HepG2 (cell line): Measurements from ENCODE around the gene NGDN. TPM values are rescaled to one million over a fixed set of nuclear protein-coding genes. Genes with fewer than 3 reads are reported as not detected.

Experiments used
- ATAC-seq: fragments of 200-7000 bp; cut with Tn5 transposase; 3 replicates; pipeline ENCODE4 v1.9.1; 2020; ENCODE audit warnings: mild to moderate bottlenecking, moderate library complexity
- BruUV-seq: library from RNA; stranded (reverse); fragments of 400-500 nt; replicated peaks from 2 replicates; lab custom pipeline; 2021; lab: Mats Ljungman, UMichigan
- CTCF ChIA-PET: fragments of 300-600 bp; formaldehyde crosslinking; extraction: SDS; loops from one replicate; lab custom pipeline; 2021; ENCODE audit warnings: low total read pairs, inconsistent platforms, low intra/inter-chr PET ratio; lab: Yijun Ruan, JAX
- POLR2A ChIA-PET: fragments of 350-600 bp; sonication (Branson Sonifier 250); formaldehyde crosslinking; loops from one replicate; lab custom pipeline; 2020; ENCODE audit warnings: antibody characterized with exemption, inconsistent platforms; lab: Yijun Ruan, JAX
- DNase-seq: peaks from one replicate; pipeline ENCODE4 v3.0.0-alpha.2; 2015; ENCODE audit warnings: low spot score
- FAIRE-seq: peaks from 3 replicates; lab custom pipeline; 2011; peaks lifted over from hg19 to GRCh38; lab: Jason Lieb, UNC
- H2AFZ ChIP-seq: one replicate; pipeline ENCODE4 v1.6.1; 2011; ENCODE audit warnings: low read length, inconsistent platforms
- H3K27ac ChIP-seq: fragments of 300-600 bp; 3 replicates; pipeline ENCODE4 v1.8.0; 2011; ENCODE audit warnings: mixed run types, mild to moderate bottlenecking, mixed read lengths, low read length, inconsistent platforms; ENCODE audit not compliant: insufficient read depth; ENCODE audit errors: extremely low read length
- H3K27me3 ChIP-seq, 2 experiments: fragments of 200-600 bp in 1 of 2; 2 replicates in 1 of 2; 3 replicates in 1 of 2; pipeline versions ENCODE4 v1.6.0 to v1.8.0; 2011; ENCODE audit warnings: low read length in 2 of 2, mild to moderate bottlenecking in 2 of 2, moderate library complexity in 2 of 2, inconsistent platforms in 1 of 2; ENCODE audit not compliant: insufficient read depth in 2 of 2, control insufficient read depth in 1 of 2
- H3K36me3 ChIP-seq, 2 experiments: fragments of 200-600 bp in 1 of 2; replicated peaks in 1 of 2; 2 replicates in 1 of 2; 3 replicates in 1 of 2; pipeline versions ENCODE4 v1.5.1 to v1.8.0; 2011; ENCODE audit warnings: low read length in 2 of 2, inconsistent platforms in 1 of 2; ENCODE audit not compliant: insufficient read depth in 2 of 2, control insufficient read depth in 1 of 2
- H3K4me1 ChIP-seq: 2 replicates; pipeline ENCODE4 v1.5.1; 2012; ENCODE audit warnings: low read length, inconsistent platforms; ENCODE audit not compliant: insufficient read depth
- H3K4me2 ChIP-seq: 2 replicates; pipeline ENCODE4 v1.6.0; 2011; ENCODE audit warnings: low read depth, low read length, inconsistent platforms
- H3K4me3 ChIP-seq, 3 experiments: fragments of 200-600 bp in 1 of 3; sonication (generic), shearing (Covaris generic) in 1 of 3; replicated peaks in 1 of 3; 2 replicates each; pipeline ENCODE4 v1.5.1; 2011 to 2016; ENCODE audit warnings: low read length in 3 of 3, inconsistent platforms in 2 of 3, low read depth in 2 of 3, mild to moderate bottlenecking in 2 of 3, control low read depth in 1 of 3, mixed read lengths in 1 of 3; ENCODE audit not compliant: insufficient read depth in 1 of 3
- H3K79me2 ChIP-seq: one replicate; pipeline ENCODE4 v1.6.1; 2011; ENCODE audit warnings: low read length, inconsistent platforms; ENCODE audit not compliant: insufficient read depth
- H3K9ac ChIP-seq: 2 replicates; pipeline ENCODE4 v1.6.0; 2011; ENCODE audit warnings: mild to moderate bottlenecking, low read depth, low read length, inconsistent platforms; ENCODE audit not compliant: insufficient read depth
- H3K9me3 ChIP-seq: 2 replicates; pipeline ENCODE4 v1.5.1; 2012; ENCODE audit warnings: mild to moderate bottlenecking, low read length
- H4K20me1 ChIP-seq: 2 replicates; pipeline ENCODE4 v1.6.0; 2011; ENCODE audit warnings: inconsistent platforms, mild to moderate bottlenecking, low read length, moderate library complexity; ENCODE audit not compliant: insufficient read depth
- ERF ChIP-seq: IDR thresholded peaks from 2 replicates; pipeline ENCODE4 v1.6.1; 2018; ENCODE audit warnings: missing biosample characterization, missing genetic modification reagents
- HCFC1 ChIP-seq: fragments of 150-350 bp; IDR thresholded peaks from 2 replicates; pipeline ENCODE4 v1.6.1; 2014; ENCODE audit warnings: low read depth, low read length
- KDM1A ChIP-seq: IDR thresholded peaks from 2 replicates; pipeline ENCODE4 v1.6.1; 2016; ENCODE audit warnings: missing compliant biosample characterization
- MED13 ChIP-seq: sonication (generic); formaldehyde crosslinking; IDR thresholded peaks from 2 replicates; pipeline ENCODE4 v1.5.0; 2020; ENCODE audit warnings: missing genetic modification reagents
- MTA3 ChIP-seq: sonication (generic); formaldehyde crosslinking; IDR thresholded peaks from 2 replicates; pipeline ENCODE4 v1.4.0; 2020; ENCODE audit warnings: missing genetic modification reagents
- RFX3 ChIP-seq: IDR thresholded peaks from 2 replicates; pipeline ENCODE4 v1.6.1; 2016; ENCODE audit warnings: missing biosample characterization, missing genetic modification reagents
- SMYD3 ChIP-seq: sonication (generic); formaldehyde crosslinking; IDR thresholded peaks from 2 replicates; pipeline ENCODE4 v1.8.1; 2023; ENCODE audit warnings: mild to moderate bottlenecking, missing genetic modification reagents
- SNAI1 ChIP-seq: sonication (generic); formaldehyde crosslinking; IDR thresholded peaks from 2 replicates; pipeline ENCODE4 v1.5.0; 2020; ENCODE audit warnings: mild to moderate bottlenecking, missing genetic modification reagents, borderline replicate concordance
- STAG1 ChIP-seq: sonication (generic); formaldehyde crosslinking; IDR thresholded peaks from 2 replicates; pipeline ENCODE4 v1.4.0; 2020; ENCODE audit warnings: missing genetic modification reagents
- ZFX ChIP-seq: sonication (generic); formaldehyde crosslinking; IDR thresholded peaks from 2 replicates; pipeline ENCODE4 v1.4.0; 2020; ENCODE audit warnings: mild to moderate bottlenecking, low read depth, missing genetic modification reagents, moderate library complexity
- ZNF496 ChIP-seq: sonication (generic); formaldehyde crosslinking; IDR thresholded peaks from 2 replicates; pipeline ENCODE4 v1.8.1; 2023; ENCODE audit warnings: mild to moderate bottlenecking, moderate library complexity, missing genetic modification reagents; ENCODE audit not compliant: insufficient replicate concordance
- ZNF552 ChIP-seq: sonication (generic); formaldehyde crosslinking; IDR thresholded peaks from 2 replicates; pipeline ENCODE4 v1.9.0; 2022; ENCODE audit warnings: missing genetic modification reagents, mild to moderate bottlenecking, borderline replicate concordance
- ZNF629 ChIP-seq: sonication (generic); formaldehyde crosslinking; conservative IDR thresholded peaks from 2 replicates; pipeline ENCODE4 v1.5.0; 2020; ENCODE audit warnings: missing genetic modification reagents
- ZSCAN22 ChIP-seq: sonication (generic); formaldehyde crosslinking; IDR thresholded peaks from 2 replicates; pipeline ENCODE4 v1.4.0; 2020; ENCODE audit warnings: mild to moderate bottlenecking, missing genetic modification reagents
- WGBS: methylation state at CpG from one replicate; pipeline ENCODE4 v1.1.6; 2017; ENCODE audit warnings: low lambda C conversion rate; 5-methylcytosine and 5-hydroxymethylcytosine counted together
- in situ Hi-C: cut with HindIII; loops from 2 replicates; pipeline ENCODE4 v1.10.0; 2017; ENCODE audit warnings: low pct_unique_long_range_greater_than_20kb; ENCODE audit not compliant: extremely low pct_ligation_motif_present
- intact Hi-C: fragments of 100-400 bp; cut with micrococcal nuclease; formaldehyde crosslinking; loops from one replicate; pipeline ENCODE4 v1.10.0; 2022; ENCODE audit not compliant: unreplicated experiment
- polyA plus RNA-seq, 8 experiments: library from polyadenylated mRNA; depleted of rRNA in 3 of 8; stranded (reverse) in 7 of 8; unstranded in 1 of 8; fragments of >200 nt; fragmentation: Illumina TruSeq in 4 of 8; extraction: Trizol in 4 of 8; gene quantifications; 2 replicates each; pipeline versions ENCODE4 v1.2.1 to v1.2.3, GENCODE V29; 2011 to 2016; ENCODE audit warnings: low read depth in 4 of 8, missing spikeins in 1 of 8, mixed read lengths in 1 of 8; ENCODE audit not compliant: insufficient read depth in 1 of 8
- total RNA-seq, 5 experiments: library from RNA; depleted of rRNA; stranded (reverse); fragments of >200 nt; fragmentation: Illumina TruSeq; extraction: Trizol; gene quantifications; 2 replicates each; pipeline ENCODE4 v1.2.3, GENCODE V29; 2016; ENCODE audit warnings: low read depth in 1 of 5
- TF ChIP-seq, protein P1 (sequence below): sonication (generic); formaldehyde crosslinking; IDR thresholded peaks from 2 replicates; pipeline ENCODE4 v1.4.0; 2020; ENCODE audit warnings: mild to moderate bottlenecking, missing genetic modification reagents
- TF ChIP-seq, protein P2 (sequence below): sonication (generic); formaldehyde crosslinking; IDR thresholded peaks from 2 replicates; pipeline ENCODE4 v1.4.0; 2020; ENCODE audit warnings: missing genetic modification reagents, mild to moderate bottlenecking, borderline replicate concordance
- TF ChIP-seq, protein P3 (sequence below): IDR thresholded peaks from 2 replicates; pipeline ENCODE4 v1.6.1; 2016

NGDN gene
- total and polyA plus RNA-seq, 2 of the 13 experiments (the other 11 are each of a cell fraction or from before 2014, with no cell fraction given): 154 to 216 TPM

DNA sequence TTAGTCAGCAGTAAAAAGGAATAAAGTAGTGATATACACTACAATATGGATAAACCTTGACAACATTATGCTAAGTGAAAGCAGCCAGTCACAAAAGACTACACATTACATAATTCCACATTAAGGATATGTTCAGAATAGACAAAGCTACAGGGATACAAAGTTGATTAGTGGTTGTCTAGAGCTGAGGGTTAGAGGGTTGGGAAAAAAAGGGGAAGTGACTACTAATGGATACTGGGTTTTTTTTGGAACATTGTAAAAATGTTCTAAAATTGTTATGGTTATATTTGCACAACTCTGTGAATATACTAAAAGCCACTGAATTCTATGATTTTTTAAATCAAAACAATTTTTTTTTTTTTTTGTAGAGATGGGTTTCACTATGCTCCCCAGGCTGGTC, 4.8 kb upstream of the NGDN start (continued):
- TF ChIP-seq, protein P1, sequence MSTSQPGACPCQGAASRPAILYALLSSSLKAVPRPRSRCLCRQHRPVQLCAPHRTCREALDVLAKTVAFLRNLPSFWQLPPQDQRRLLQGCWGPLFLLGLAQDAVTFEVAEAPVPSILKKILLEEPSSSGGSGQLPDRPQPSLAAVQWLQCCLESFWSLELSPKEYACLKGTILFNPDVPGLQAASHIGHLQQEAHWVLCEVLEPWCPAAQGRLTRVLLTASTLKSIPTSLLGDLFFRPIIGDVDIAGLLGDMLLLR (CRISPR knock-in tag): no peak
- TF ChIP-seq SMYD3 (CRISPR knock-in tag): no peak
- TF ChIP-seq MED13 (CRISPR knock-in tag): no peak
- TF ChIP-seq, protein P2, sequence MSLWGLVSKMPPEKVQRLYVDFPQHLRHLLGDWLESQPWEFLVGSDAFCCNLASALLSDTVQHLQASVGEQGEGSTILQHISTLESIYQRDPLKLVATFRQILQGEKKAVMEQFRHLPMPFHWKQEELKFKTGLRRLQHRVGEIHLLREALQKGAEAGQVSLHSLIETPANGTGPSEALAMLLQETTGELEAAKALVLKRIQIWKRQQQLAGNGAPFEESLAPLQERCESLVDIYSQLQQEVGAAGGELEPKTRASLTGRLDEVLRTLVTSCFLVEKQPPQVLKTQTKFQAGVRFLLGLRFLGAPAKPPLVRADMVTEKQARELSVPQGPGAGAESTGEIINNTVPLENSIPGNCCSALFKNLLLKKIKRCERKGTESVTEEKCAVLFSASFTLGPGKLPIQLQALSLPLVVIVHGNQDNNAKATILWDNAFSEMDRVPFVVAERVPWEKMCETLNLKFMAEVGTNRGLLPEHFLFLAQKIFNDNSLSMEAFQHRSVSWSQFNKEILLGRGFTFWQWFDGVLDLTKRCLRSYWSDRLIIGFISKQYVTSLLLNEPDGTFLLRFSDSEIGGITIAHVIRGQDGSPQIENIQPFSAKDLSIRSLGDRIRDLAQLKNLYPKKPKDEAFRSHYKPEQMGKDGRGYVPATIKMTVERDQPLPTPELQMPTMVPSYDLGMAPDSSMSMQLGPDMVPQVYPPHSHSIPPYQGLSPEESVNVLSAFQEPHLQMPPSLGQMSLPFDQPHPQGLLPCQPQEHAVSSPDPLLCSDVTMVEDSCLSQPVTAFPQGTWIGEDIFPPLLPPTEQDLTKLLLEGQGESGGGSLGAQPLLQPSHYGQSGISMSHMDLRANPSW (CRISPR knock-in tag): no peak
- no peak for TF ChIP-seq ZSCAN22 (CRISPR knock-in tag)
- TF ChIP-seq HCFC1: no peak
- TF ChIP-seq ERF (CRISPR knock-in tag): no peak
- no peak for TF ChIP-seq ZFX (CRISPR knock-in tag)
- TF ChIP-seq, all 625 proteins: peak for 0

DNA sequence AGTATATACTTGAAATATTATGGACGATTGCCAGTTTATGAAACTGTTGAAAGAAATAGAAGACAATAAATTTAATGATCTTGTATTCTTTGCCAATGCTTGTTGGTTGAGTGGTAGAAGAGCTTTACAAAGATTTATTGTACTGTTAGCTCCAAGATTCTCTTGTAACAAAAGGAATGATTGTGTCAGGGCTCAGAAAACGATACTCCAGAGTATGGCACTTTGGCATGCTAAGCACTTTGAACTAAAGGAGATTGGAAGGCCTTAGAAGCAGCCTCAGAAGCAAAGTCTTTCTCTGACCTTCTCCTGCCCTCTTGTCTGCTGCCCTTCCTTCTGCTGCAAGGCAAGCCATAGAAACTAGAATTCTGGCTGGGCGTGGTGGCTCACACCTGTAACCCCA, 4.2 kb upstream of the NGDN start:
- no peak overlapping the region for H3K9ac ChIP-seq
- H2AFZ ChIP-seq: no peak overlapping the region
- BruUV-seq: no TSS peak
- TF ChIP-seq ZNF496 (CRISPR knock-in tag) (no peak), SNAI1 (CRISPR knock-in tag) (no peak), MTA3 (CRISPR knock-in tag) (no peak), STAG1 (no peak), KDM1A (CRISPR knock-in tag) (no peak), ZNF552 (CRISPR knock-in tag) (no peak), ZNF629 (CRISPR knock-in tag) (no peak), RFX3 (CRISPR knock-in tag) (no peak)
- TF ChIP-seq, protein P3, sequence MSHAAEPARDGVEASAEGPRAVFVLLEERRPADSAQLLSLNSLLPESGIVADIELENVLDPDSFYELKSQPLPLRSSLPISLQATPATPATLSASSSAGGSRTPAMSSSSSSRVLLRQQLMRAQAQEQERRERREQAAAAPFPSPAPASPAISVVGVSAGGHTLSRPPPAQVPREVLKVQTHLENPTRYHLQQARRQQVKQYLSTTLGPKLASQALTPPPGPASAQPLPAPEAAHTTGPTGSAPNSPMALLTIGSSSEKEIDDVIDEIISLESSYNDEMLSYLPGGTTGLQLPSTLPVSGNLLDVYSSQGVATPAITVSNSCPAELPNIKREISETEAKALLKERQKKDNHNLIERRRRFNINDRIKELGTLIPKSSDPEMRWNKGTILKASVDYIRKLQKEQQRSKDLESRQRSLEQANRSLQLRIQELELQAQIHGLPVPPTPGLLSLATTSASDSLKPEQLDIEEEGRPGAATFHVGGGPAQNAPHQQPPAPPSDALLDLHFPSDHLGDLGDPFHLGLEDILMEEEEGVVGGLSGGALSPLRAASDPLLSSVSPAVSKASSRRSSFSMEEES (CRISPR knock-in tag): no peak
- ATAC-seq: no peak
- no peak overlapping the region for H3K4me3 ChIP-seq
- H3K4me2 ChIP-seq: no peak overlapping the region
- peaks cover 2% of the 10 kb centered on the region for H3K4me1 ChIP-seq
- 35% methylated on average over 3 of the region's 3 CpGs for WGBS
- FAIRE-seq: no peak
- DNase-seq: no peak
- no peak overlapping the region for H3K27ac ChIP-seq
- no peaks in the 10 kb centered on the region for H3K9me3 ChIP-seq
- no peaks in the 10 kb centered on the region for H3K36me3 ChIP-seq
- in situ Hi-C loops: no loop called here
- H3K27me3 ChIP-seq: peaks cover 0 to 4% of the 10 kb centered on the region in 2 experiments; a peak in 1 of 5 replicates
- H3K79me2 ChIP-seq: peaks cover 8% of the 10 kb centered on the region
- no peaks in the 10 kb centered on the region for H4K20me1 ChIP-seq
- ChIA-PET CTCF (no interaction called here), POLR2A (no interaction called here)
- intact Hi-C loops: no loop called here
